HepG2 (cell line): ENCODE results near the gene PHF10. TPM values are rescaled to one million over a fixed set of nuclear protein-coding genes. Genes with fewer than 3 reads are reported as not detected.

ENCODE experiments used
- CENPT ChIP-seq: sonication (generic); formaldehyde crosslinking; IDR thresholded peaks from 2 replicates; pipeline ENCODE4 v1.8.0; 2022; ENCODE audit warnings: low read depth, mild to moderate bottlenecking, moderate library complexity, missing genetic modification reagents
- HDAC6 ChIP-seq: fragments of 200-600 bp; sonication (generic); IDR thresholded peaks from 2 replicates; pipeline ENCODE4 v1.7.0; 2017; ENCODE audit warnings: mild to moderate bottlenecking, antibody characterized with exemption, low read length, low read depth
- IKZF4 ChIP-seq: sonication (generic); formaldehyde crosslinking; IDR thresholded peaks from 2 replicates; pipeline ENCODE4 v1.5.1; 2020; ENCODE audit warnings: borderline replicate concordance, mild to moderate bottlenecking, low read depth, missing genetic modification reagents; ENCODE audit errors: not compliant biosample characterization
- POLR2AphosphoS2 ChIP-seq: IDR thresholded peaks from 2 replicates; pipeline ENCODE4 v1.6.1; 2011; ENCODE audit warnings: low read depth, low read length, improper control_type of control experiment
- POLR2AphosphoS5 ChIP-seq: IDR thresholded peaks from 2 replicates; pipeline ENCODE4 v1.6.1; 2012; ENCODE audit warnings: low read depth, low read length
- RAD21 ChIP-seq: fragments of 450-650 bp; formaldehyde crosslinking; IDR thresholded peaks from 2 replicates; pipeline ENCODE4 v1.5.0; 2020; ENCODE audit warnings: mild to moderate bottlenecking
- SALL2 ChIP-seq: sonication (generic); formaldehyde crosslinking; IDR thresholded peaks from 2 replicates; pipeline ENCODE4 v1.8.1; 2023; ENCODE audit warnings: mild to moderate bottlenecking, missing genetic modification reagents, inconsistent platforms
- ZFP82 ChIP-seq: sonication (generic); formaldehyde crosslinking; IDR thresholded peaks from 2 replicates; pipeline ENCODE4 v1.5.1; 2020; ENCODE audit warnings: mild to moderate bottlenecking, missing genetic modification reagents, borderline replicate concordance
- ZNF20 ChIP-seq: sonication (generic); formaldehyde crosslinking; IDR thresholded peaks from 2 replicates; pipeline ENCODE4 v1.4.0; 2020; ENCODE audit warnings: mild to moderate bottlenecking, moderate library complexity, missing genetic modification reagents
- ZNF205 ChIP-seq: IDR thresholded peaks from 2 replicates; pipeline ENCODE4 v1.6.1; 2018; ENCODE audit warnings: missing biosample characterization, missing genetic modification reagents
- ZNF362 ChIP-seq: sonication (generic); formaldehyde crosslinking; IDR thresholded peaks from 2 replicates; pipeline ENCODE4 v1.4.0; 2020; ENCODE audit warnings: missing genetic modification reagents, mild to moderate bottlenecking, borderline replicate concordance
- ZNF530 ChIP-seq: sonication (generic); formaldehyde crosslinking; IDR thresholded peaks from 2 replicates; pipeline ENCODE4 v1.5.0; 2020; ENCODE audit warnings: low read depth, mild to moderate bottlenecking, missing genetic modification reagents
- ZNF589 ChIP-seq: sonication (generic); formaldehyde crosslinking; conservative IDR thresholded peaks from 2 replicates; pipeline ENCODE4 v1.8.0; 2022; ENCODE audit warnings: mild to moderate bottlenecking, moderate library complexity, missing genetic modification reagents
- ZNF652 ChIP-seq: IDR thresholded peaks from 2 replicates; pipeline ENCODE4 v1.6.1; 2016; ENCODE audit warnings: low read depth, borderline replicate concordance
- ZNF777 ChIP-seq: sonication (generic); formaldehyde crosslinking; IDR thresholded peaks from 2 replicates; pipeline ENCODE4 v1.4.0; 2020; ENCODE audit warnings: missing genetic modification reagents
- polyA plus RNA-seq, 8 experiments: library from polyadenylated mRNA; depleted of rRNA in 3 of 8; stranded (reverse) in 7 of 8; unstranded in 1 of 8; fragments of >200 nt; fragmentation: Illumina TruSeq in 4 of 8; extraction: Trizol in 4 of 8; gene quantifications; 2 replicates each; pipeline versions ENCODE4 v1.2.1 to v1.2.3, GENCODE V29; 2011 to 2016; ENCODE audit warnings: low read depth in 4 of 8, missing spikeins in 1 of 8, mixed read lengths in 1 of 8; ENCODE audit not compliant: insufficient read depth in 1 of 8
- total RNA-seq, 5 experiments: library from RNA; depleted of rRNA; stranded (reverse); fragments of >200 nt; fragmentation: Illumina TruSeq; extraction: Trizol; gene quantifications; 2 replicates each; pipeline ENCODE4 v1.2.3, GENCODE V29; 2016; ENCODE audit warnings: low read depth in 1 of 5
- TF ChIP-seq, protein P1 (sequence below): sonication (generic); formaldehyde crosslinking; IDR thresholded peaks from 2 replicates; pipeline ENCODE4 v1.9.0; 2022; ENCODE audit warnings: missing genetic modification reagents, mild to moderate bottlenecking, borderline replicate concordance
- TF ChIP-seq, protein P2 (sequence below): sonication (generic); formaldehyde crosslinking; IDR thresholded peaks from 2 replicates; pipeline ENCODE4 v1.8.0; 2022; ENCODE audit warnings: missing genetic modification reagents, mild to moderate bottlenecking, inconsistent platforms, borderline replicate concordance
- TF ChIP-seq, protein P3 (sequence below): IDR thresholded peaks from 2 replicates; pipeline ENCODE4 v1.4.0; 2020; ENCODE audit warnings: mild to moderate bottlenecking, missing genetic modification reagents
- TF ChIP-seq, protein P4 (sequence below): sonication (generic); formaldehyde crosslinking; IDR thresholded peaks from 2 replicates; pipeline ENCODE4 v1.4.0; 2020; ENCODE audit warnings: low read depth, mild to moderate bottlenecking, missing genetic modification reagents

PHF10 gene
- total and polyA plus RNA-seq, 2 of the 13 experiments (the other 11 are each of a cell fraction or from before 2014, with no cell fraction given), result 42.1 to 84.1 TPM

- TF ChIP-seq ZNF362, result no peak
- TF ChIP-seq ZNF777 (CRISPR knock-in tag), result peak; percentile 39
- no peak for TF ChIP-seq ZNF652 (CRISPR knock-in tag)
- no peak for TF ChIP-seq IKZF4 (CRISPR knock-in tag)
- TF ChIP-seq, protein P1, sequence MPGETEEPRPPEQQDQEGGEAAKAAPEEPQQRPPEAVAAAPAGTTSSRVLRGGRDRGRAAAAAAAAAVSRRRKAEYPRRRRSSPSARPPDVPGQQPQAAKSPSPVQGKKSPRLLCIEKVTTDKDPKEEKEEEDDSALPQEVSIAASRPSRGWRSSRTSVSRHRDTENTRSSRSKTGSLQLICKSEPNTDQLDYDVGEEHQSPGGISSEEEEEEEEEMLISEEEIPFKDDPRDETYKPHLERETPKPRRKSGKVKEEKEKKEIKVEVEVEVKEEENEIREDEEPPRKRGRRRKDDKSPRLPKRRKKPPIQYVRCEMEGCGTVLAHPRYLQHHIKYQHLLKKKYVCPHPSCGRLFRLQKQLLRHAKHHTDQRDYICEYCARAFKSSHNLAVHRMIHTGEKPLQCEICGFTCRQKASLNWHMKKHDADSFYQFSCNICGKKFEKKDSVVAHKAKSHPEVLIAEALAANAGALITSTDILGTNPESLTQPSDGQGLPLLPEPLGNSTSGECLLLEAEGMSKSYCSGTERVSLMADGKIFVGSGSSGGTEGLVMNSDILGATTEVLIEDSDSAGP (CRISPR knock-in tag), result peak; percentile 26; the same call in 1 of the 2 replicates
- 0 out of 2 replicates have a peak, but pooled peaks have one; percentile 27 for TF ChIP-seq ZNF205 (CRISPR knock-in tag)
- TF ChIP-seq ZNF20 (CRISPR knock-in tag), result no peak
- TF ChIP-seq POLR2AphosphoS5, result no peak
- TF ChIP-seq, protein P2, sequence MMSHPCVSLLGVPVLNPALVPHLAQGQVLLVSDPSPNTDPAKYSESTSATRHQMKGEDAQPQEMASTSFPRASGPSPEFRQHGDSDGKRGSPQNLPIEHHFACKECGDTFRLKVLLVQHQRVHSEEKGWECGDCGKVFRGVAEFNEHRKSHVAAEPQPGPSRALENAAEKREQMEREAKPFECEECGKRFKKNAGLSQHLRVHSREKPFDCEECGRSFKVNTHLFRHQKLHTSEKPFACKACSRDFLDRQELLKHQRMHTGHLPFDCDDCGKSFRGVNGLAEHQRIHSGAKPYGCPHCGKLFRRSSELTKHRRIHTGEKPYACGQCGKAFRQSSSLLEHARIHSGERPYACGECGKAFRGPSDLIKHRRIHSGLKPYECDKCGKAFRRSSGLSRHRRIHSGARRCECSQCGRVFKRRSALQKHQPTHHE (CRISPR knock-in tag), result no peak
- TF ChIP-seq, protein P3, sequence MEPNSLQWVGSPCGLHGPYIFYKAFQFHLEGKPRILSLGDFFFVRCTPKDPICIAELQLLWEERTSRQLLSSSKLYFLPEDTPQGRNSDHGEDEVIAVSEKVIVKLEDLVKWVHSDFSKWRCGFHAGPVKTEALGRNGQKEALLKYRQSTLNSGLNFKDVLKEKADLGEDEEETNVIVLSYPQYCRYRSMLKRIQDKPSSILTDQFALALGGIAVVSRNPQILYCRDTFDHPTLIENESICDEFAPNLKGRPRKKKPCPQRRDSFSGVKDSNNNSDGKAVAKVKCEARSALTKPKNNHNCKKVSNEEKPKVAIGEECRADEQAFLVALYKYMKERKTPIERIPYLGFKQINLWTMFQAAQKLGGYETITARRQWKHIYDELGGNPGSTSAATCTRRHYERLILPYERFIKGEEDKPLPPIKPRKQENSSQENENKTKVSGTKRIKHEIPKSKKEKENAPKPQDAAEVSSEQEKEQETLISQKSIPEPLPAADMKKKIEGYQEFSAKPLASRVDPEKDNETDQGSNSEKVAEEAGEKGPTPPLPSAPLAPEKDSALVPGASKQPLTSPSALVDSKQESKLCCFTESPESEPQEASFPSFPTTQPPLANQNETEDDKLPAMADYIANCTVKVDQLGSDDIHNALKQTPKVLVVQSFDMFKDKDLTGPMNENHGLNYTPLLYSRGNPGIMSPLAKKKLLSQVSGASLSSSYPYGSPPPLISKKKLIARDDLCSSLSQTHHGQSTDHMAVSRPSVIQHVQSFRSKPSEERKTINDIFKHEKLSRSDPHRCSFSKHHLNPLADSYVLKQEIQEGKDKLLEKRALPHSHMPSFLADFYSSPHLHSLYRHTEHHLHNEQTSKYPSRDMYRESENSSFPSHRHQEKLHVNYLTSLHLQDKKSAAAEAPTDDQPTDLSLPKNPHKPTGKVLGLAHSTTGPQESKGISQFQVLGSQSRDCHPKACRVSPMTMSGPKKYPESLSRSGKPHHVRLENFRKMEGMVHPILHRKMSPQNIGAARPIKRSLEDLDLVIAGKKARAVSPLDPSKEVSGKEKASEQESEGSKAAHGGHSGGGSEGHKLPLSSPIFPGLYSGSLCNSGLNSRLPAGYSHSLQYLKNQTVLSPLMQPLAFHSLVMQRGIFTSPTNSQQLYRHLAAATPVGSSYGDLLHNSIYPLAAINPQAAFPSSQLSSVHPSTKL (CRISPR knock-in tag), result no peak
- no peak for TF ChIP-seq HDAC6
- TF ChIP-seq POLR2AphosphoS2, result no peak
- TF ChIP-seq ZNF530 (CRISPR knock-in tag), result 0 out of 2 replicates have a peak, but pooled peaks have one; percentile 35
- no peak; the same call in none of the 2 replicates for TF ChIP-seq ZFP82 (CRISPR knock-in tag)
- TF ChIP-seq CENPT (CRISPR knock-in tag), result peak; percentile 56; the same call in 1 of the 2 replicates
- TF ChIP-seq ZNF589 (CRISPR knock-in tag), result no peak
- TF ChIP-seq SALL2 (CRISPR knock-in tag), result peak; percentile 56; the same call in 1 of the 2 replicates
- TF ChIP-seq RAD21 (CRISPR knock-in tag), result peak; percentile 28; the same call in 1 of the 2 replicates
- TF ChIP-seq, protein P4, sequence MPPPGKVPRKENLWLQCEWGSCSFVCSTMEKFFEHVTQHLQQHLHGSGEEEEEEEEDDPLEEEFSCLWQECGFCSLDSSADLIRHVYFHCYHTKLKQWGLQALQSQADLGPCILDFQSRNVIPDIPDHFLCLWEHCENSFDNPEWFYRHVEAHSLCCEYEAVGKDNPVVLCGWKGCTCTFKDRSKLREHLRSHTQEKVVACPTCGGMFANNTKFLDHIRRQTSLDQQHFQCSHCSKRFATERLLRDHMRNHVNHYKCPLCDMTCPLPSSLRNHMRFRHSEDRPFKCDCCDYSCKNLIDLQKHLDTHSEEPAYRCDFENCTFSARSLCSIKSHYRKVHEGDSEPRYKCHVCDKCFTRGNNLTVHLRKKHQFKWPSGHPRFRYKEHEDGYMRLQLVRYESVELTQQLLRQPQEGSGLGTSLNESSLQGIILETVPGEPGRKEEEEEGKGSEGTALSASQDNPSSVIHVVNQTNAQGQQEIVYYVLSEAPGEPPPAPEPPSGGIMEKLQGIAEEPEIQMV (CRISPR knock-in tag), result no peak
Measured at GRCh38 chr6:169723200-169723909, 945 bp downstream of the PHF10 start (continued).
